ENCODE results near the gene FATE1.

DNA sequence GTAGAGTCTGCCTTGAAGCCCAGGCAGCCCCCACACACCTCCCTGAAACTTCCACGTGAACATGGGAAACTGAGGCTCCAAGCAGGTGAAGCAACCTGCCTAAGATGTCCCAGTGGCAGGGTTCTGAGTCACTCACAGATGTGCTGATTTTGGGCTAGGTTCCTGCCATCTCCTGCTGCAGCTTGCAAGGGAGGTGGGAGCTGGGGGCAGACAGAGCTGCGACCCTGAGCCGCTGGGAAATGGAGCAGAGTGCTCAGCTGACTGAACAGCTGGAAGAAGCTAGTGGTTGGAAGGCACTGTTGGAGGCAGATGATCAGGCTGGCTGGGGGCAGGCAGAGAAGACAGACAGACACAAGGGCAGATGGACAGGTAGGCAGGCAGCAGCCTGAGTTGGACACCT is 3.6 kb upstream of the FATE1 start:
- TF ChIP-seq POLR2AphosphoS5 (IDR thresholded peaks at IDR 0.05; ENCODE audit: borderline replicate concordance, low read depth, low read length) = no peak
- TF ChIP-seq EZH2 (IDR thresholded peaks at IDR 0.05) = no peak
- no peak for TF ChIP-seq FOXP2 (optimal IDR thresholded peaks at IDR 0.05; ENCODE audit: control extremely low read depth, extremely low read length, insufficient read depth)

Data from SK-N-MC (cell line).